Measurements from ENCODE around the gene GATB. TPM values are rescaled to one million over a fixed set of nuclear protein-coding genes. Genes with fewer than 3 reads are reported as not detected.

Gene GATB, protein sequence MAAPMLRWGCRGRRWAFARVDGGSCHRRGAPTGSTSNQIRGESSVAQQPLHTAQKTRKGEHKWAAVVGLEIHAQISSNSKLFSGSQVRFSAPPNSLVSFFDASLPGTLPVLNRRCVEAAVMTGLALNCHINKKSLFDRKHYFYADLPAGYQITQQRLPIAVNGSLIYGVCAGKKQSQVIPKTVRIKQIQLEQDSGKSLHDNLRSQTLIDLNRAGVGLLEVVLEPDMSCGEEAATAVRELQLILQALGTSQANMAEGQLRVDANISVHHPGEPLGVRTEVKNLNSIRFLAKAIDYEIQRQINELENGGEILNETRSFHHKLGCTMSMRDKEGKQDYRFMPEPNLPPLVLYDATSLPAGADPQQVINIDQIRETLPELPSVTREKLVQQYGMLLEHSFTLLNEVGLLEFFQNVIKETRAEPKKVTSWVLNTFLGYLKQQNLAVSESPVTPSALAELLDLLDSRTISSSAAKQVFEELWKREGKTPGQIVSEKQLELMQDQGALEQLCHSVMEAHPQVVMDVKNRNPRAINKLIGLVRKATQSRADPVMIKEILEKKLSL
- total RNA-seq: 17.7 and 20.7 TPM in 2 replicates
- polyA plus RNA-seq: 14.4 and 14.7 TPM in 2 replicates
- 16.7 and 18.2 TPM in 2 replicates for polyA plus RNA-seq (2011; cell fraction: cytosol; rRNA removed)
- polyA plus RNA-seq (2011; cell fraction: nucleus; rRNA removed): 17.4 and 19.3 TPM in 2 replicates
- polyA plus RNA-seq (2012): 13.9 and 18.4 TPM in 2 replicates
- 16.9 and 21.5 TPM in 2 replicates for polyA minus RNA-seq
- 9.0 TPM for polyA minus RNA-seq (2011; cell fraction: cytosol; rRNA and poly(A)+ RNA removed)
- polyA minus RNA-seq (2011; cell fraction: nucleus; rRNA and poly(A)+ RNA removed): 15.9 and 18.3 TPM in 2 replicates
- Bru-seq, nascent RNA: percentile 58 among the genes with signal in this experiment
- percentile 52 among the genes with signal in this experiment for BruChase-seq, experiment 1, labeled RNA remaining after a 6-hour chase
- percentile 53 among the genes with signal in this experiment for BruChase-seq, experiment 2, labeled RNA remaining after a 2-hour chase
- long read RNA-seq, transcript GATB-201 (13 exons, 2,385 nt): major isoform, 32 of 51 reads
- long read RNA-seq, partial matches to known transcripts: 6 of 51 reads
- long read RNA-seq, other reads (novel, unspliced or antisense): 12 of 51 reads

DNA sequence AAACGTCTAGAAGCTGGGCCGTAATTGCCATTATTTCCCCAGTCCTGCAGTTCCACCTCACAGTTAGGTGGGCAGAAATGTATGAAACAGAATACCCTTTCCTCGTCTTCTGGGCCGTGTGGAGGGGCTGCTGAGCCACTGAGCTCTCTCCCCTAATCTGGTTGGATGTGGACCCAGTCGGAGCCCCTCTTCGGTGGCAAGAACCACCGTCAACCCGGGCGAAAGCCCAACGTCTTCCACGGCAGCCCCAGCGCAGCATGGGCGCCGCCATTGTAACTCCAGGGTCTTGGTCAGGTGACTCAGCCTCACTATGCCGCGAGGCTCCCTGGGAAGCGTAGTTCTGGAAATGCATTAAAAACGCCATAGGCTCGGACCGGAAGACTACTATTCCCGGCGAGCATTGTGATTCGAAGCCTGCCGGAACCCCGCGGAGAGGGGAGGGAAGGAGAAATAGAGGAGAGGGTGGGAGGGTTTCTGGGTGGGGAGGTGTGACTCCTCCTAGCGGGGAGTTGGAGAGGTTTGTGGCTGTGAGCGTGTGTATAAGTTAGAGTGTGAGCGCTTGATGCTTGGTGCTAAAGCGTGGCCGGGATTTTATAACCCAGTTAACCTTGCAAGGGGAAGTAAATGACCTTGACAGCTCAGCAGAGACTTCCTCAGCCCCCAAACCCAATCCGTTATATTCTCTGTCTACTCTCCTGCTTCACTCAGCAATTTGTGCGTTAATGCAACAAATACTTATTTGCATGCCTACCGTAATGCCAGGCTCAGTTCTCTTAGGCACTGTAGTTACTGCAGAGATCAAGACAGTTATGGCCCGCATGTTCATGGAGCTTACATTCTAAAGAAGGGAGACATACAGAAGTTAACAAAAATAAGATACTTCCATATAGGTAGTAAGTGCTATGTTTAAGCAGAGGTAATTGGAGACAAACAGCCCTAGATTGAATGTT lies at the start of gene GATB:
TSS of gene GATB (minus strand) at position 296 of the 950 bp plus-strand sequence. CDS start at position 271, 25 bp downstream.
- H3K4me2 ChIP-seq (ENCODE audit: insufficient read depth, low read length): peak within 1 kb of the TSS; percentile 91
- intact Hi-C loops (cut with micrococcal nuclease) (loop anchor here (2.0 to 5.0 kb wide), 4 partner anchors 532 to 660 kb away; no protein-coding TSS in a partner anchor), dilution Hi-C loops (cut with MboI; ENCODE audit: extremely low pct_ligation_motif_present, low sequenced_read_pairs) (no loop called here)
- no peaks in the 10 kb centered on the region for H3K9me1 ChIP-seq (replicated peaks; ENCODE audit: control insufficient read depth, extremely low read depth, insufficient read depth, low read length)
- peak; percentile 97 for FAIRE-seq
- H4K20me1 ChIP-seq (replicated peaks; ENCODE audit: control insufficient read depth, extremely low read depth, insufficient read depth, low read length): no peaks in the 10 kb centered on the region
- peaks cover 0 to 3% of the 10 kb centered on the region in 2 experiments for H3K27me3 ChIP-seq (ENCODE audit: control insufficient read depth in 2 of 2, insufficient read depth in 2 of 2, low read length in 2 of 2)
- ChIA-PET CTCF (no interaction called here), POLR2A (no interaction called here)
- H3K27ac ChIP-seq (ENCODE audit: insufficient read depth, low read depth, low read length): peak within 1 kb of the TSS; percentile 63
- peak within 1 kb of the TSS; percentile 94 for H2AFZ ChIP-seq (ENCODE audit: low read depth, low read length)
- TF ChIP-seq POLR2A (IDR thresholded peaks at IDR 0.05; ENCODE audit: low read depth, low read length): peak; percentile 79
- TF ChIP-seq MYC (IDR thresholded peaks at IDR 0.05; ENCODE audit: low read depth, low read length): no peak
- no peak for TF ChIP-seq GATA2 (IDR thresholded peaks at IDR 0.05; ENCODE audit: insufficient read depth, insufficient read length, low read depth, low read length)
- no peak for TF ChIP-seq EZH2 (IDR thresholded peaks at IDR 0.05; ENCODE audit: borderline replicate concordance, low read depth, low read length, severe bottlenecking)
- TF ChIP-seq, protein P1, sequence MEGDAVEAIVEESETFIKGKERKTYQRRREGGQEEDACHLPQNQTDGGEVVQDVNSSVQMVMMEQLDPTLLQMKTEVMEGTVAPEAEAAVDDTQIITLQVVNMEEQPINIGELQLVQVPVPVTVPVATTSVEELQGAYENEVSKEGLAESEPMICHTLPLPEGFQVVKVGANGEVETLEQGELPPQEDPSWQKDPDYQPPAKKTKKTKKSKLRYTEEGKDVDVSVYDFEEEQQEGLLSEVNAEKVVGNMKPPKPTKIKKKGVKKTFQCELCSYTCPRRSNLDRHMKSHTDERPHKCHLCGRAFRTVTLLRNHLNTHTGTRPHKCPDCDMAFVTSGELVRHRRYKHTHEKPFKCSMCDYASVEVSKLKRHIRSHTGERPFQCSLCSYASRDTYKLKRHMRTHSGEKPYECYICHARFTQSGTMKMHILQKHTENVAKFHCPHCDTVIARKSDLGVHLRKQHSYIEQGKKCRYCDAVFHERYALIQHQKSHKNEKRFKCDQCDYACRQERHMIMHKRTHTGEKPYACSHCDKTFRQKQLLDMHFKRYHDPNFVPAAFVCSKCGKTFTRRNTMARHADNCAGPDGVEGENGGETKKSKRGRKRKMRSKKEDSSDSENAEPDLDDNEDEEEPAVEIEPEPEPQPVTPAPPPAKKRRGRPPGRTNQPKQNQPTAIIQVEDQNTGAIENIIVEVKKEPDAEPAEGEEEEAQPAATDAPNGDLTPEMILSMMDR (IDR thresholded peaks at IDR 0.05; ENCODE audit: extremely low read depth in 1 of 2, insufficient read depth in 1 of 2, low read depth in 1 of 2, low read length in 2 of 2): peak in 1 of 2 donors; percentile 72
- TF ChIP-seq, protein P2, sequence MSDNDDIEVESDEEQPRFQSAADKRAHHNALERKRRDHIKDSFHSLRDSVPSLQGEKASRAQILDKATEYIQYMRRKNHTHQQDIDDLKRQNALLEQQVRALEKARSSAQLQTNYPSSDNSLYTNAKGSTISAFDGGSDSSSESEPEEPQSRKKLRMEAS (IDR thresholded peaks at IDR 0.05; ENCODE audit: insufficient read depth, insufficient read length): peak; percentile 75
- peak; percentile 25 for TF ChIP-seq FOS (IDR thresholded peaks at IDR 0.05; ENCODE audit: borderline replicate concordance, insufficient read depth, low read length)
- no peak for TF ChIP-seq JUN (IDR thresholded peaks at IDR 0.05; ENCODE audit: borderline replicate concordance, insufficient read depth, insufficient read length, low read depth)
- TF ChIP-seq POLR2AphosphoS5 (IDR thresholded peaks at IDR 0.05; ENCODE audit: insufficient read depth, low read depth, low read length): peak; percentile 67
- peaks cover 10% of the 10 kb centered on the region for H3K4me1 ChIP-seq (ENCODE audit: control insufficient read depth, extremely low read depth, insufficient read depth, low read length)
- H3K79me2 ChIP-seq (ENCODE audit: control insufficient read depth, insufficient read depth, low read length): no peaks in the 10 kb centered on the region
- H3K4me3 ChIP-seq (replicated peaks in 1 of 3; ENCODE audit: insufficient read depth in 1 of 3, low read depth in 1 of 3, low read length in 3 of 3): peak within 1 kb of the TSS; percentile 59 to 95 (median 78)
- no peaks in the 10 kb centered on the region for H3K9me3 ChIP-seq (replicated peaks; ENCODE audit: control insufficient read depth, insufficient read depth, low read length)
- BruUV-seq (replicated peaks): no TSS peak
- peak; percentile 98 for DNase-seq (ENCODE audit: low read depth, low spot score)
- H3K9ac ChIP-seq (replicated peaks; ENCODE audit: extremely low read depth, insufficient read depth, low read length): peak within 1 kb of the TSS; percentile 81
- peaks cover 0 to 1% of the 10 kb centered on the region in 2 experiments for H3K36me3 ChIP-seq (ENCODE audit: control insufficient read depth in 2 of 2, extremely low read depth in 1 of 2, insufficient read depth in 2 of 2, low read length in 2 of 2)
